UCSD-AML1 (cell line): ENCODE measurements around the gene TMEM33.
"Not testable (repeated sequence)": the region's sequence is repeated elsewhere in the genome, so short reads cannot be mapped to it uniquely, and the experiment has no call there.

Source experiments
- DNase-seq: peaks from one replicate; lab custom pipeline; 2025; ENCODE audit not compliant: unreplicated experiment; lab: John Stamatoyannopoulos, UW

TMEM33 gene, protein sequence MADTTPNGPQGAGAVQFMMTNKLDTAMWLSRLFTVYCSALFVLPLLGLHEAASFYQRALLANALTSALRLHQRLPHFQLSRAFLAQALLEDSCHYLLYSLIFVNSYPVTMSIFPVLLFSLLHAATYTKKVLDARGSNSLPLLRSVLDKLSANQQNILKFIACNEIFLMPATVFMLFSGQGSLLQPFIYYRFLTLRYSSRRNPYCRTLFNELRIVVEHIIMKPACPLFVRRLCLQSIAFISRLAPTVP

DNA sequence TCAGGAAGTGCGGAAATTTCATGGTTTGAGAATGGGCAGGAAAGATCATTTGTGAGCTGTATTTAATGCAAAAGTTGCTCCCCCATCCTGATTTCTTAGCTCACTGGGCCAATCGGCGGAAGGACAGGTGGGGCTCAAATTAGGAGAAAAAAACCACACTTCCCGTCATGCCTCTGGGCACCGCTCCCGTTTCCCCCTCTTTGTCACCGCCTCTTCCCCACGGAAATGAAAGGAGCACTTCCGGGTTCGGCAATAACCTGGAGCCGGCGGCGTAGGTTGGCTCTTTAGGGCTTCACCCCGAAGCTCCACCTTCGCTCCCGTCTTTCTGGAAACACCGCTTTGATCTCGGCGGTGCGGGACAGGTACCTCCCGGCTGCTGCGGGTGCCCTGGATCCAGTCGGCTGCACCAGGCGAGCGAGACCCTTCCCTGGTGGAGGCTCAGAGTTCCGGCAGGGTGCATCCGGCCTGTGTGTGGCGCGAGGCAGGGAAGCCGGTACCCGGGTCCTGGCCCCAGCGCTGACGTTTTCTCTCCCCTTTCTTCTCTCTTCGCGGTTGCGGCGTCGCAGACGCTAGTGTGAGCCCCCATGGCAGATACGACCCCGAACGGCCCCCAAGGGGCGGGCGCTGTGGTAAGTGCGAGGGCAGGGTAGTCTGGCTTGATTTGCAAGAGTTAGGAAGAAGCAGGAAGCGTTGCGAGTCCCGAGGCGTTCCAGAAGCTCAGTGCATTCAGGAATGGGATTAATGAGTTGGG lies at the start of gene TMEM33:
Gene TMEM33, plus strand, starts transcription at position 529 of the 751 bp plus-strand sequence. Its CDS starts 56 bp downstream, at position 585.
- DNase-seq, result peak; percentile 77

DNA sequence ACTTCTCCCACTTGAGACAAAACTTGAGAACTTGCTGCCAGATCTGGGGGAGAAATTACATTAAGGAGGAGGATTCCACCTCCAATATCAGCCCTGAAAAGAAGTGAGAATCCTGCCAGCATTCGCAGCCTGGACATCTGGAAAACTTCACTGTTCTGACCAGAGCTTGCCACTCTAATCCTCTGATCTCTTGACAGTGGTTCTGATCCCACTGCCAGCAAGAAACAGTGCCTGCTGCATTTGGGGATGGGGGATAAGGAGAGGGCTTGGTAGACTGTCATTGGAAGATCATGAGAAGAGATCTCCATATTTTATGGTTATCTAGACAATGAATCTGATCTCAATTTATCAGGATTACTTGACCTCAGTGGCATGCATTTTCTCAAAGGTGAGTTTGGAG lies 49.8 kb upstream of the TMEM33 start:
- DNase-seq, result no peak

DNA sequence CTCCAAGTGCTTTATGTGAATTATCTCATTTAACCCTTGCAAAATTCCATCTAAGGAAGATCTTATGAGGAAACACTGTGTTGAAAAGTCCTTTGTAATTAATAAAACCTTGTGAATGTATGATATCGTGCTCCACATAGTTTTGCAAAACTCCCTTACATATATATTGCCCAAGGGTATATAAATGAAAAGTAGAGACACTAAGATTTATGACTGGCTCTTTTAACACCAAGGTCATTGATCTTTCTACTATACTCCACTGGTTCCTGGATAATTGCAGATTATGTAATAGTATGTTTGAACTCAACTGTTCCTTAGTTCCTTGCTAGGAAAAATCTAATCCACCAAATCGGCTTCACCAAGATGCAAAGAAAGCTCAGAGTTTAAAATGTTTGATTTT lies 48.0 kb upstream of the TMEM33 start:
- no peak for DNase-seq

DNA sequence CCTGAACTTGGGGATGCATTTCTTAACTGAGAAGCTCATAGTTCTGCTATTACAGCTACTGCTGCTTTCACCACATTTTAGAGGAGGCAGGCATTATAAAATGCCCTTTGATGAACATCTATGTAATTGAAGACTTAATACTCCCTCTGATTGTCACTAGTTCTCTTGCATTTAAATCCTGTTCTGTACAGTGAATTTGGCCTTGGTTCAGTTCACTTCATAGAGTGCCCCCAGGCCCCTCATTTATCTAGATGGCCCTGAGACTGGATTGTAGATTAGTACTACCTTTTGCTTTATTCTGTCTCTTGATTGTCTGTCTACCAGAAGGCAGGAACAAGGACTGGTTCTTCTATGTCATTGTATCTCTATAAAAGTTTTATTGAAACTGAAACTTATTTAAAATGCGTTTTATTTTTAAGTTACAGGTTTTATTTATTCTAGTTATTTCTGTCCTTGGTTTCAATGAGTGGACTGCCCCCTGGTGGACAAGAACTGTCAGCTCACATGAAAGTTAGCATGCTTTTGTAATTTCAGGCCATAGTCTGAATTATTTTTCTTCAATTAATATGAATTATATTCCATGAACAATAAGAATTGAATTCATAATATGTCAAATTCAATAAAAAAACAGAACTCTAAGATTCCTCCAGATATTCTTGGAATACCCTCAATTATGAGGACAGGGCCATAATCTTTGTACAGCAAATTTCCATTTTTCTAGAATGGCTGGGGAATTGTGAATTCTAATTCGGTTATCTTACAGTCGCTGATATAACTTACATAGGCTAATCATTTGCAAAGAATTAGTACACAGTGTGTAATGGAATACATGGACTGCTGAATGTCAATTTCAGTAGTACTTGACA lies 47.2 kb upstream of the TMEM33 start:
- DNase-seq, result no peak

DNA sequence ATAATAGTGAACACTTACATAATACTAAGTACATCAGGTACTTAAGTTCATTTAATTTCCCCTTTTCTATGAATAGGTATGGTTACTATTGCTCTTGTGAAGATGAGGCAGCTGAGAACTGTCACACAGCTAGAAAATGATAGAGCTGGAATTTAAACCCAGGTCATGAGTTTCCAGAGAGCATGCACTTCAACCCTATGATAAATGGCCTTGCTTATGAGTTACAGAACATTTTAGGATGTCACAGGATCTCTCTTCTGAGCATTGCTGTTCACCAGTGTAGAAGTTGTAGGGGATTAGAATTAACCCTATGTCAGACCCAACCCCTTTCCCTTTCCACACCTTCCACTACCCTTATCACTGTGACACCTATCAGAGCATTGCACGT lies 46.5 kb upstream of the TMEM33 start:
- no peak for DNase-seq

DNA sequence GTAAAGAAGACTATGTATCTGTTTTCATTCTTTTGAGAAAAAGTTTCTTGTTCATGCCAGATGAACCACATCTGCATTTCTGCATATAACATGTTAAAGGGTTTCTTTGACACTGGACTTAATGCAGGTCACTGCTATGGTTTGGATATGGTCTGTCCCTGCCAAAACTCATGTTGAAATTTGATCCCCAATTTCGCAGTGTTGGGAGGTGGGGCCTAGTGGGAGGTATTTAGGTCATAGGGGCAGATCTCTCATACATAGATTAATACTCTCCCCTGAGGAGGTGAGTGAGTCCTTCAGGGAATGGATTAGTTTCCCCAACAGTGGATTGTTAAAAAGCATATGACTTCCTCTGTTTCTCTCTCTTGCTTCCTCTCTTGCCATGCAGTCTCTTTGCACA lies 45.9 kb upstream of the TMEM33 start:
- no peak for DNase-seq

DNA sequence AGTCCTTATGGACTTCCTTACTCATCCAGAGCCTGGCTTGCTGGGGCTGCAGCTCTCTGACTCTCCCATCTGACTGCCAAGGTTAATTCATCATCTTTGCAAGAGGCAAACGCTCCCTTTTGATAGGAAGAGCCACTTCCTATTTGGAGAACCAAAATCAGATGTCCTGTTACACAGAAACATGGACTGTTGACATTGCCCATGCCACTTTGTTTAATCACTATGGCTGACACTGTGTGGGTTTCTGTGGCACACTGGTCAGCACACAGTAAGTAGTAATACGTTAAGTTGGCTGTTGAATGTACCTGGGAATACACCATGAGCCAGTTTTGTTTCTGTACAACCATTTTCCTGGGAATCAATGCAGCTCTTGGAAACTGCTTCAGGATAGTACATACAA lies 45.1 kb upstream of the TMEM33 start:
- no peak for DNase-seq

DNA sequence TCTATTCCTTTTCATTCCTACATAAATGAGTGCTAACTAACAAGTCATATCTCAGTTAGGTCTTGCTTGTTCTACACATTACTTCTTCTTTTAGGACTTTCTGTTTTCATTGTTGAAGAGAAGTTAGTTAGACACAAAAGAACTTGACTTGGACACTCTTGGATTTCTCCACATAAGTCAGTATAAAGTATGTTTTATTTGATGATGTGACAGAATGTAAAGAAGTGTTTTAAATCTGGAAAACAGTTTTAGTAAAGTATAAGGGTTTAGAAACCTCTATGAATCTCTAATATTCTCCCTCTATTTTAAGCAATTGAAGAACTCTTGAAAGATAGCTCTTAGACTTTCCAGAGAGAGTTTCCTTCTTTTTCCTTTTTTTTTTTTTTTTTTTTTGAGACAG lies 38.6 kb upstream of the TMEM33 start:
- no peak for DNase-seq

DNA sequence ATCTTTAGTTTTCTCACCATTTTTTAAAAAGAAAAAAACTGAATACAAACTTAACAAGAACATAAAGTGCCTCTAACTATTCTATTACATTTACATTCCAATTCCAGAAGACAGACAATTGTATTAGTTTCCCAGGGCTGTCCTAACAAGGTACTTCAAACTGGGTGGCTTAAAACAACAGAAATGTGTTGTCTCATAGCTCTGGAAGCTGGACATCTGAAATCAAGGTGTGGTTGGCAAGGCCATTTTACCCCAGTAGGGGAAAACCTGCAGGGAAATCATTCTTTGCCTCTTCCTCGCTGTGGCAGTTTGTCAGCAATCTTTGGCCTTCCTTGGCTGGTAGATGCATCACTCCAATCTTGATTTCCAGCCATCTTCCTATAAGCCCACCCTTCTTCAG lies 37.5 kb upstream of the TMEM33 start:
- DNase-seq, result no peak

DNA sequence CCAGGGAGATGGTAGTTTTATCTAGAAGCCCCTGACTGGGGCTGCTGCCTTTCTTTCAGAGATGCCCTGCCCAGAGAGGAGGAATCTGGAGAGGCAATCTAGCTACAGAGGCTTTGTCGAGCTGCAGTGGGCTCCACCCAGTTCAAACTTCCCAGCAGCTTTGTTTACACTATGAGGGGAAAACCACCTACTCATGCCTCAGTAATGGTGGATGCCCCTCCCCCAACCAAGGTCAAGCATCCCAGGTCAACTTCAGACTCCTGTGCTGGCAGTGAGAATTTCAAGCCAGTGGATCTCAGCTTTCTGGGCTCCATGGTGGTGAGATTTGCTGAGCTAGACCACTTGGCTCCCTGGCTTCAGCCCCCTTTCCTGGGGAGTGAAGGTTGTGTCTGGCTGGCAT lies 26.1 kb upstream of the TMEM33 start:
- not testable (repeated sequence) for DNase-seq

DNA sequence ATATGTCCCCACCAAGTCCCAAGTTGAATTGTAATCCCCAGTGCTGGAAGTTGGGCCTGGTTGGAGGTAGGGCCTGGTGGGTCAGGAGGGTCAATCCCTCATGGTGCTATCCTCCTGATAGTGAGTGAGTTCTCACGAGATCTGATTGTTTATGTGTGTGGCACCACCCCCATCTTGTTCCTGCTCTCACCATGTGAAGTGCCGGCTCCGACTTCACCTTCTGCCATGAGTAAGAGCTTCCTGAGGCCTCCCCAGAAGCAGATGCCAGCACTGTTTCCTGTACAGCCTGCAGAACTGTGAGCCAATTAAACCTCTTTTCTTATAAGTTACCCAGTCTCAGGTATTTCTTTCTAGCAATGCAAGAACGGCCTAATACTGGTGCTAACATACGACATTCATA lies 22.7 kb upstream of the TMEM33 start:
- no peak for DNase-seq

DNA sequence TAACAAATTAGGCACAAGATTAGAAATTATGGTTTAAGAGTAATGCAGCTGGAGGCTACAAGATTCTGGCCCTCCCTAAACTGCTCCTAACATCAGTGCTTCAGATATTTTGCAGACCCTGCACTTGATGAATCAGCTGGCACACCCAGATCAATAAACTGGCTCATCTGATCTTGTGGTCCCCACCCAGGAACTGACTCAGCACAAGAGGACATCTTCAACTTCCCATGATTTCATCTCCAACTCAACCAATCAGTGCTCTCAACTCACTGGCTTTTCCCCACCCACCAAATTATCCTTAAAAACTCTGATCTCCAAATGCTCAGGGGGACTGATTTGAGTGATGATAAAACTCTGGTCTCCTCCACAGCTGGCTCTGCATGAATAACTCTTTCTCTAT lies 21.7 kb upstream of the TMEM33 start:
- no peak for DNase-seq

DNA sequence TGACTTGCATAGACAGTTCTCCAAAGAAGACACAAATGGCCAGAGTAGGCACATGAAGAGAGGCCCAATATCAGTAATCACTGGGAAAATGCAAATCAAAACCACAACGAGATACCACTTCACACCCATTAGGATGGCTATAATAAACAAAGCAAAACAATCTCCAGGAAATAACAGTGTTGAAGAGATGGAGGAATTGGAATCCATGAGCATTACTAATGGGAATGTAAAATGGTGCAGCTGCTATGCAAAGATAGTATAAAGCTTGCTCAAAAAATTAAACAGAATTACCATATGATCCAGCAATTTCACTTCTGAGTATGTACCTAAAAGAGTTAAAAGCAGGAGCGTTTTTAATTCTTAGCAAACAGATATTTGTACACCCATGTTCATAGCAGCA lies 17.0 kb upstream of the TMEM33 start:
- DNase-seq, result no peak

DNA sequence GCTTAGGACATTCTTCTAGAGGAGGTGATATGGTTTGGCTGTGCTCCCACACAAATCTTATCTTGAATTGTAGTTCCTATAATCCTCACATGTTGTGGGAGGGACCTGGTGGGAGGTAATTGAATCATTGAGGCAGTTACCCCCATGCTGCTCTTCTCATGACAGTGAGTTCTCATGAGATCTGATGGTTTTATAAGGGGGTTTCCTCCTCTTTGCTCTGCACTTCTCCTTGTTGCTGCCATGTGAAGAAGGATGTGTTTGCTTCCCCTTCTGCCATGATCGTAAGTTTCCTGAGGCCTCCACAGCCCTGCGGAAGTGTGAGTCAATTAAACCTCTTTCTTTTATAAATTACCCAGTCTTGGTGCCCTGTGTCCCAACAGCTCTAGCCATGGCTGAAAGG lies 14.8 kb upstream of the TMEM33 start:
- not testable (repeated sequence) for DNase-seq

DNA sequence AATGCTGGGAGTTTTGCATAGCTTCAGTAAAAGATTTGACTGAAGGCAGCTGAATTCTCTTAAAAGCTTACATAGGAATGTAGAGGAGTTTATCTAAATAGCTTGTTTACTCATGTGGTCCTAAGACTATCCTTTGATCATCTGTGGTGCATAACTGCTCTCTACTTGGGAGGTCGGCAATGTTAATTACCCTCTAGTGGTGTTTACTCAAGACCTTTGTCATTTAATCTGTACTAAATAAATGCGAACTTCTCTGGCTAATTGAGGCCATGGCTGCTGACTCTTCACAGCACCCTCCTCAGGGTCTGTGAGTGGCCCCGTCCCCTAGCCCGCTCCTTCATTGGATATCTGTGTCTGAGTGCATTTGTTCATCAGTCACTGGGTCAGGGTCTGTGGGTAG lies 13.8 kb upstream of the TMEM33 start:
- DNase-seq, result no peak

DNA sequence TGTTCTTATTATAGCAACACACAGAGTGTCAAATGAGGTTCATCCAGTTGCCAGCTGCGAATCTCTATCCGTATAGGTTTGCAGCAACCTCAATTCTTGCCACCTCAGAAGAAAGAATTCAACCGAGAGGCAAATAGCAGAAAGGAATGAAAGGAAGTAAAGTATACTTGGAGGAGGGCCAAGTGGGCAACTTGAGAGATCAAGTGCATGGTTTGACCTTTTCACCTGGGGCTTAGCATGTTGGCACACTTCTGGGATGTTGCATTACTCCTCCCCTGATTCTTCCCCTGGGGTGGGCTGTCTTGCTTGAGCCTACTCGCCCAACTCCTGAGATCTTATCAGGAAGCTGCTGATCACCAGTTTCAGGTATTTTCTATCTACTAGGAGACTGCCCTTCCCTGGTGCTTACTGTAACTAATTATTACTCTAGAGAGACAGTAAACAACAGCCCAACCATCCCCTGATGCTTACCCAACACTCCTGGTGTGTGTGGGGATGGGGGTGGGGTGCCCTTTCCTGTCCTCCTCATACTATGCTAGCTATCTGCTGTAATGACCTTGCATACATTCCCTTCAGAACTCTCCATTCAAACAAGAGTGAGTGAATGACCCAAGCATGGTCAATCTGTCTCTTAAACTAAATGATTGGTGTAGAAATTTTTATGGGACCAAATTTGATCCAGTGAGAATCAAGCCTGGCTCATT lies 7.3 kb upstream of the TMEM33 start:
- no peak for DNase-seq

DNA sequence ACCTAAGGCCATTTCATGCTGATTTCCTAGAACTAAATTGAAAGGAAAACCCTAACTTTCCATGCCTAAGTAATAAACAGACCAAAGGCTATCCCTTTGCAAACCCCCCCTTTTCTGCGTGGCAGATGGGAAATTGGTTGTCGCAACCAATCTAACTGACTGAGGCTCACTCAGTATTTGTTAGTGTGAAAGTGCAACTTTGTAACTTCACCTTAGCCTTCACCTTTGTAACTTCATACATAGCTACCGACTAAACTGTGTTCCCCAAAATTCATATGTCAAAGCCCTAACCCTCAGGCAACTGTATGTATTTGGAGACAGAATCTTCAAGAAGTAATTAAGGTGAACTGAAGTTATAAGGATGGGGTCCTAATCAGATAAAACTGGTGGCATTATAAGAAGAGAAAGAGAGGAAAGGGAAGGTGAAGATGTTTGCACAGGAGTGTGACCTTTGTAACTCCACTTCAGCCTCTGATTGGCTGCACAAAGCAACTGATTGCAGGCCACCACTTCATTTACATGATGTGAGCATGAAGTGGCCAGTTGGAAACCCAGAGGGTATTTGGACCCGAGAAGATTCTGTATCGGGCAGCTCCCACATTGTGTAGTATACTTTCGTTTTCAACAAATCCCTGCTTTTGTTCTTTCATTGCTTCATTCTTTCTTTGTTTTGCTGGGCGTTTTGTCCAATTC lies 4.9 kb upstream of the TMEM33 start:
- no peak for DNase-seq

DNA sequence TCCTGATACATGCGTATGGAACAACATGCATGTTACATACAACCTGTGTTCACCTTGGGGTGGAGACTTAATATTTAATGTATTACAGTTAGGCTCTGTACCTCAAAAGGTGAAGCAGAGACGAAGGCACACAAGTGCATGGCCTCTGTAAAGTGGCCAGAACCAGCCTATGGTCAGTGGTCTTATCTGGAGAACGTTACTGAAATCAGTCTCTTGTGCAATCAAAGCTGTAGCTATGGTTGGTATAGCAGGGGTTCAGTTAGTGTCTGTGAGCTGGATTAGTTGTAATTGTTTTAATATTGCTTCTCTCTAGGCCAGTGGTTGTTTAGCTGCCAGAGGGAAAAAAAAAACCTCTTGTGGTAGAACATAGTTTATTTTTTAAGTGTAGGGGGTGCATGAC lies 2.2 kb upstream of the TMEM33 start:
- DNase-seq, result no peak

DNA sequence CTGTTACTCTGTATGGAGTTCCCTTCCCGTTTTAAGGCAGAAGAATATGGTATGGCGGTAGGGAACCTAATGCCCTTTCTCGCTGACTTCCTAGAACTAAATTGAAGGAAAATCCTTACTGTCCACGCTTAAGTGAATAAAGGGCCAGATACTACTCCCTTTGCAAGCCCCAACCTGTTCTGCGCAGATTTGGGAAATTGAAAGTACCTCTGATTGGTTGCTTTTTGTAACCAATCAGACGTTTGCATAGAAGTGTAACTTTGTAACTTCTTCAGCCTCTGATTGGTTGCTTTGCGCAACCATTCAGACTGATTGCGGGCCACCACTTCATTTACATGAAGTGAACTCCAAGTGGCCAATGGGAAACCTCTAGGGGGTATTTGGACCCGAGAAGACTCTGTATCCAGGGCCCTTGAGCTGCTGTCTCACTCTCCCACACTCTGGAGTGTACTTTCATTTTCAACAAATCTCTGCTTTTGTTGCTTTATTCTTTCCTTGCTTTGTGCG lies 1.2 kb upstream of the TMEM33 start:
- no peak for DNase-seq

DNA sequence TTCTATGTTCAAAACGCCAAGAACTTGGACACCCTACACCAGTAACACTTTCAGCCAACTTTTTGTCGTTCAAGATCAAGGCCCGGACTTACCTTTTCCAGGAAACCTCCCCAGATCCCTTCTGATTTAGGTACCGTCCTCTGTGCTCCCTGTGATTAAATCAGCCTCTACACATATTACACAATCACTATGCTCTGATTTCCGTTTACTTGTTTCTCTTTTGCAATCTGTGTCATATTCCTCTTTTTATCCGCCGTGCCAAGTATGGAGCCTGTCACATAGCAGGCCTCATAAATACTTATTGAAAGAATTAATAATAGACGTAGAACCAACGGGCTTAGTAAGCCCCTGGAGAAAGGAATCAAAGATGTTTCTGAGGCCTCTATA lies 722 bp upstream of the TMEM33 start:
- no peak for DNase-seq

DNA sequence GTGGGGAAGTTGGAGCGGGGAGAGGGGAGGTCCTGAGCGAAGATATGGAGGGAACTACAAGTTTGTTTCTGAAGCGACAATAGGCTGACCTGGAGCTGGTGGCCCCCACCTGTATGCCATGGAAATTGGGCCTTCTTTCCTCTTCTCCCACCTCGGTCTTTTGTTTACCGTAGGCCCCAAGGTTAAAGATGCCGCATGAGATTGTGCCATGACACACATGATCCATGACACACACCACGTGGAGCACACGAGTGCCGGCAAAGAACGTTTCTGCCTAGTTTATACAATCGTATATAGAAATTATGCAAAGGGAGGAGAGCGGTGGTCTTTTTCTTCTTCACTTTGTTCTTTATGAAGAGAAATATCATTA lies 408 bp downstream of the TMEM33 start:
- DNase-seq, result no peak
